Epithelial cell of proximal tubule (primary cell): ENCODE measurements around the gene OXLD1. TPM values are rescaled to one million over a fixed set of nuclear protein-coding genes. Genes with fewer than 3 reads are reported as not detected.
"Not testable (repeated sequence)": the region's sequence is repeated elsewhere in the genome, so short reads cannot be mapped to it uniquely, and the experiment has no call there.

Experiments
- DNase-seq: peaks from one replicate; pipeline ENCODE4 v3.0.0-alpha.2; 2011; ENCODE audit warnings: low read depth
- H3K4me3 ChIP-seq: 2 replicates; pipeline ENCODE4 v1.5.1; 2011; ENCODE audit warnings: low read depth, mild to moderate bottlenecking, low read length
- CTCF ChIP-seq: conservative IDR thresholded peaks from 2 replicates; pipeline ENCODE4 v1.5.1; 2012; ENCODE audit warnings: low read depth, mild to moderate bottlenecking, low read length
- total RNA-seq: library from RNA; depleted of rRNA; stranded (reverse); fragments of >200 nt; gene quantifications from 2 replicates; pipeline ENCODE4 v1.2.3, GENCODE V29; 2015

Gene OXLD1
- total RNA-seq, 1 donor from 2014 or later: 24.4 TPM

GRCh38 chr17:81682565-81683207, 16.3 kb upstream of the OXLD1 start:
- peak overlapping the region; percentile 96 for H3K4me3 ChIP-seq
- TF ChIP-seq CTCF: no peak
- DNase-seq: no peak

- no peak for TF ChIP-seq CTCF
- H3K4me3 ChIP-seq: peak overlapping the region; percentile 1
- peak; percentile 68 for DNase-seq
Observed at GRCh38 chr17:81681672-81682071, 15.3 kb upstream of the OXLD1 start.

GRCh38 chr17:81680150-81680549, 13.7 kb upstream of the OXLD1 start:
- no peak for DNase-seq
- no peak overlapping the region for H3K4me3 ChIP-seq
- TF ChIP-seq CTCF: no peak

- TF ChIP-seq CTCF: no peak
- H3K4me3 ChIP-seq: no peak overlapping the region
- no peak for DNase-seq
Observed at GRCh38 chr17:81676906-81677305, 10.5 kb upstream of the OXLD1 start.

- H3K4me3 ChIP-seq, DNase-seq: not testable (repeated sequence)
- peak; percentile 47 for TF ChIP-seq CTCF
Observed at GRCh38 chr17:81675515-81676221, 9.3 kb upstream of the OXLD1 start.

GRCh38 chr17:81673561-81674258, 7.3 kb upstream of the OXLD1 start:
- no peak for TF ChIP-seq CTCF
- DNase-seq: no peak

More at GRCh38 chr17:81673561-81674258, 7.3 kb upstream of the OXLD1 start:
- no peak overlapping the region for H3K4me3 ChIP-seq
